GM19324 (cell line): ENCODE results near the gene PUM2.

ENCODE experiments used
- ATAC-seq: cut with Tn5 transposase; IDR thresholded peaks from one replicate; pipeline ENCODE4 v1.9.1; 2021; ENCODE audit warnings: mild to moderate bottlenecking, moderate library complexity; ENCODE audit not compliant: unreplicated experiment, low FRiP score

PUM2 gene

DNA sequence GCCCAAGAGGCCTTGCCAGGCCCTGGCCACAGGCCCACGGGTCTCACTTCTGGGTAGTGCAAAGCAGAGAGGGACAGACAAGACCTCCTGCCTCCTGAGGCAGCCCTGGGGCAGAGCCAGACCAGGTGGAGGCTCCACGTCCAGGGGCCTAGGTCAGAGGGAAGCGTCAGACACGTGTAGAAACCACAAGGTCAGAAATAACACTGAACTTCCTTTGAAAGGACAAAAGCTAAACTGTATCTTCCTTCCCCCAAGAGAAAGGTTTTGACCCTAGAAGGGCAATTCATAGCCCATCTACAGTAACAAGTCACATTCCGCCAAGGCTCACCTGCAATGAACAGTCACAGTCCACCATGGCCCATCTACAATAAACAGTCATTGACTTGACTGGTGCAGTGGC lies 143.6 kb downstream of the PUM2 start:
- ATAC-seq = no peak

DNA sequence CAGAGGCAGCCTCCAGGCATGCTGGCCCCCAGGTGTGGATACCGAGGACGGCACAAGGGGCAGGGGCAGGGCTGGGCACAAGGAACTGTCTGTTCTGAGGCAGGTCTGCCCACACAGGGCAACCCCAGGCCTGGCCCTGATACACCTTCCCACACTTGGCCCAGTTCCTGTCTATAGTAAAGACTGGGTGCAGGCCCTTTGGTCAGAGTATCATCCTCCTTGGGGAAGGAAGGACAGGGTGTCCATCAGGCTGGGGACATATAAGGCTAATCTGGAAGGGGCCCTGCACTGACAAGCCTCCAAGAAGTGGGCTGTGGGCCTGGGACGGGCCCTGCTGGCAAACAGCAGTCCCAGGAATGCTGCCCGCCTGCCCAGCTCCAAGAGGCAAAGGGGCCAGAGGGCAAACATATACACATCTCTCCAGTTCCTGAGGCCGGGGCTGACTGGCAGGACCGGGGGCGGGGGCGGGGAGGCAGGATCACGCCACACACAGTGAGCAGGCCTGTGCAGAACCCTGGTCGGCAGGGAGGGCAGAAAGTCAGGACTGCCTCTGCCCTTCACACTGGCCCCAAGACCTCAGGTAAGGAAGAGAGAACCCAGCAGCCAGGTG lies 144.6 kb downstream of the PUM2 start:
- ATAC-seq = no peak

DNA sequence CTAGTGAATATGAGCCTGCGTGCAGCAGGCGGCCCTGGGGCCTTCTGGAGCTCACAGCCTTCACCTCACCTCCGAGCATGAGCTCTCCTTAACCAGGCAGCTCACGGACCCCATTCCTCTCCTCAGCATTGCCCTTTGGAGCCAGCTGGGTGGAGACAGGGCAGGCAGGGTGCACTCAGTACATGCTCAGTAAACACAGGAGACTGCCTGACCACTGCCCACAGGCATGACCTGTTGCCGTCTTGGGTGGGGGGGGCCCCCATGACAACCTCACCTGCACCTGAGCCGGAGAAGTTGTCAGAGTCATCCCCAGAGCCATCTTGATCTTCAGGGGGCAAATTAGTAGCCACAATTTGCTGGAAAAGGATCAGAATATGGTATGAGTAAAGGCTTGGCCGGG lies 145.6 kb downstream of the PUM2 start:
- no peak for ATAC-seq

DNA sequence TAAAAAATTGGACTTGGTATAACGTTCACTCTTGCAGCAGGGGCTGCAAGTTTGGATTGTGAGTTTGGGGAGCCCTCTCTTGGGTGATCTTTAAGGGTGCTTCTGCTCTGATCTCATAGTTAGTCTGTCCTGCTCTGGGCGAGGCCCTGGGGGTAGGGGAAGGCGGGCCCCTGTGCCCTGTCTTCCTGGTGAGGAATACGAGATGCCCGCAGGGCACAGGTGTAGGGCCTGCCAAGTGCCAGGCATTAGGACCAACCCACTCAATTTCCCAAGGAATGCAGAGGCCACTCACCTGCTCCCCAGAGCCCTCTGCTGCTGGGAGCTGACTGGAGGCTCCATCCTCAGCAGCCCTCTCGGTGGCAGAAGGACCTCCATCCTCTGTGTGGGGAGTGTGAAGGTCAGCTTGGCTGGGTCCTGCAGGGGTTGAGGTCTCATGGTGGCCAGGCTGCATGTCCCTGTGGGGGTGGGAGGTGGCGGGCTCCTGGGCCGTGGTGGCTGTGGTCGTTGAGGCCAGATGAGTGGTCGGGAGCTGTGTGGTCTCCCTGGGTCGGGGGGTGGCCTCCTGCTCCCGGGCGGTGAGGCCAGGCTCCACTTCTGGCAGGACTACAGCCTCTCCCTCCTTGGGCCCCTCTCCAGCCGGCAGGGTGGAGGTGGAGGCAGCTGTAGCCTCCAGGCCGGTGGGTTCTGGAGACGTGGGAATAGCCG lies 147.0 kb downstream of the PUM2 start:
- no peak for ATAC-seq

DNA sequence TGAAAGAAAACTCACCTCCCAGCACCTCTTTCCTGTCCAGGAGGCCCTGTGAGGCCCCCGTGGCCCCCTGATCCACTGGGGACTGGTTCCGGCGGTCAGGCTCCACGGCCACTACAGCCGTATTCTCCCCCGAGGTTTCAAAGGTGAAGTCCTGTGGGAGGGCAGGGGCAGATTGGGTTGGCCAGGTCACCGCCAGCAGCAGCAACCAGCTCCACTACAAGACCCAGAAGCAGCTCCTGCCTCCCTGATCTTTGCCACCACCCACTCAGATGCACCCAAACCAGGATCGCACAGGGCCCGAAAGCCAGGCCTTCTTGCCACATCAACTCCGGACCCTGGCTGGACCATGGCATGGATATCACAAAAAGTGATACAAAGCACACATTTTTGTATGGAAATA lies 147.6 kb downstream of the PUM2 start:
- ATAC-seq = no peak

DNA sequence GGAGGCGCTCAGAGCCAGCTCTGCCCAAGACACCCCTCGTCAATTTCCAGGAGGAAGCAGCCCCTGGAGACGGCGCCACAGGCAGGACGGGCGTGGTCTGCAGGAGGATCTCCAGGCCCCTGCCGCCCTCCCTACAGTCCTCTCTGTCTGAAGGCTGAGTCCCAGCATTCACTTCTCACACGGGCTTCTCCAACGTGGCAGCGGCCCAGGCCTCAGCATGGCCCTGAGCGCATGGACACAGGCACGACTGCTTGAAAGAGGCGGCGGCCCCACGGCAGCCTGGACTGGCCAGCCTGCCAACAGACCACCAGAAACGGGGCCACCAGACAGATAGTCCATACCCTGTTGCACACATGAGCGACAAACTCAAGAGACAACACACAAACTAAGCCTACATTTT lies 149.0 kb downstream of the PUM2 start:
- no peak for ATAC-seq

DNA sequence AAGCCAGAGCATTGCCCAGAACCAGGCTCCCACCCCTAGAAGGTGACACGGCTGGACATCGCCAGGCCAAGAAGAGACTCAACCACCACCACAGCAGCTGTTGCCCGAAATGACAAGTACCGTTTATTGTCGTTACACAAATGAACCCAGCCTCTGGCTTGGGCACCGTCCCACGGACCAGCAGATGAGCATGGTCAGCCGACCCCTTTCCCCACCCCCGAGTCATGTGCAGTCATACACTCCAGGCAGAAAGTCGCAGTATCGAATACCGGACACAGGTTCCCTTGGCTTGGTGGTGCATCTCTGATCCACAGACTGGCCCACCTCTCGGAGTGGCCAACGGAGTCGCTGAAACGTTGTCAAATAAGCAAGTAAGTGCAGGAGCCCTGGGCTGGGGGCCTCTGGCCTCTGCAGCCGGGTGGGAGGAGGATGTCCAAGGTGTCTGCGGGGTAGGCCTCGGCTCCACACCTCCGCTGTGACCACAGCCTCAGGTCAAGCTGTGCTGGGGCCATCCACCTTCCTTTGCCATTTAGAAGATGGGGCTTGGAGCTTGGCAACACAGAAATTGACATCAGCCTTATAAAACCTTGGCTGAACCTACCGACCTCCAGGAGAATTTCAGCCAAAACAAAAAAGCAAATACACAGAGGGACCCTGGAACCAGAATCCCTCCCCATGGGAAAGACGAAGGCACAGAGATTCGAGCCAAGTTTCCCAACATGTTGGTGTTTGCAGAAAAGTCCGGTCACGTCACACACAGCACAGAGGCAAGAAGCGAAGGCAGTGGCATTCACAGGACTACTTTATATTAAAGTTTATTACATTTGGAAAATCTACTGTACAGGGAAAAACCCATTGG lies 149.7 kb downstream of the PUM2 start:
- ATAC-seq = no peak

DNA sequence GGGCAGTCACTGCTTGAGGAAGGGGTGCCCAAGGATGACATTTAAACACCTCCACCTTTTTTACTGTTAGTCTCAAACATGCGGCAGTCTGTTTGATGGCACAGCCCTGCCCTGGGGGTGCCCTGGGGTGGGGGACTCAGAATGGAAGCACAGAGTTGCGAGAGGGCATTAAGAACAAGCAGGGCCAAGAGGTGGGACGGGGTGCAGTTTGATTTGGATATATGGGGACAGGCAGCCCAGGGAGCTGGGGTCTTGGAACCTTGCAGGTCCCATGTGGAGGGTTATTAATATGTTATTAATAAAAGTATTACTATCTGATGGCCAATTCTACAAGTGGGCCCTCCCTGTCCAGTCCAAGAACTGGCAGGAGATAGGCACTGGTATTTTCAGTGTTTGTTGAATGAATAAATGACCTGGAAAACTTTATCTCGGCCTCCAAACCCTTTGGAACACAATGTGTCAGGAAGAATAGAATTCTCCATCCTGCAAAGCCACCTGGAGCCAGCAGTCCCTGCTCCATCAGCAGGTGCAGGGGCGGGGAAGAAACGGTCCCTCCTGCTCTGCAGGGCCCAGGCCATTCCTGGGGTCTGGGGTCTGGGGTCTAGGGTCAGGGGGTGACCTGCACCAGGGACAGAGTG lies 150.9 kb downstream of the PUM2 start:
- no peak for ATAC-seq

DNA sequence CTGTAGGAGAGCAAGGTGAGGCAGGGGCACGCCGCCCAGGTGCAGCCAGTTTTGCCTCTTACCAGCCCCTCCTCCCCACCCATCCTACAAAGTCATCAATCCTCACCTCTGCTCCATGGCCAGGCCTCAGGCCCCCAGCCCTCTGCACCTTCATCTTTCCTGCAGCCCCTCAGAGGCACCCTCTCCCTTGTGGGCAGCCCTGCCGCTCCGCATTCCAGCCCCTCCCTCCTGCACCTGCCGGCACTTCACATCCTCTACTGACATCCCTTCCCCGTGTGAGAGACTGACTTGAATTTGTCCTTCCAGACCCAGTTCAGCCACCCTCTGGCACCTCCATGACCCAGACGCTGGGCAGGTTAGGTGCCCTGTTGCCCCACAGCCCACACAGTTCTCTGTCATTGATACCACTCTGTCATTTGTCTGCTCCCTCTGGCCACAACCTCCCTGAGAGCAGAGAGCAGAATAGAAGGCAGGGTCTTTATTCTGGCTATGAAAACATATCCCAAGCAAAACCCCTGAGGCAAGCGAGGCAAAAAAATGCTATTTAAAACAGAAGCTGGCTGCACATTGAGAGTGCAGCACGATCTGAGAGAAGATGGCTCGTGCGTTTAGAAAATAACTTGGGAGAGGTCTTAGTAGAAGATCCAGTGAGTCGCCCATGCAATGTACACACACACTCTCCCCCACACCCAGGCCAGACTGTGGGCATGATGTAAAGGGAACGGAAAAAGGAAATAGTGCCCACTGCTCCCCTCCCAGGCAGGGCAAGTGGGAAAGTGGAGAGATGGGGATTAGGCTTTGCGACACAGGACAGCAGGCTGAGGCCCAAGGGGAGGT lies 151.6 kb downstream of the PUM2 start:
- ATAC-seq = no peak
